GM12875 (cell line): ENCODE data around the gene RFWD3.
A peak's percentile ranks its signal among the peaks of the same experiment; 100 is the strongest.
"Not testable (repeated sequence)": the region's sequence is repeated elsewhere in the genome, so short reads cannot be mapped to it uniquely, and the experiment has no call there.

ENCODE experiments used
- H3K4me3 ChIP-seq: one replicate; pipeline ENCODE4 v1.5.1; 2011; ENCODE audit warnings: low read depth, low read length, control low read depth
- TF ChIP-seq, protein P1 (sequence below): IDR thresholded peaks from 2 replicates; pipeline ENCODE4 v1.5.1; 2011; ENCODE audit warnings: low read depth, mild to moderate bottlenecking, control low read depth, inconsistent platforms, low read length, moderate library complexity, borderline replicate concordance; ENCODE audit not compliant: insufficient read depth

Gene RFWD3

DNA sequence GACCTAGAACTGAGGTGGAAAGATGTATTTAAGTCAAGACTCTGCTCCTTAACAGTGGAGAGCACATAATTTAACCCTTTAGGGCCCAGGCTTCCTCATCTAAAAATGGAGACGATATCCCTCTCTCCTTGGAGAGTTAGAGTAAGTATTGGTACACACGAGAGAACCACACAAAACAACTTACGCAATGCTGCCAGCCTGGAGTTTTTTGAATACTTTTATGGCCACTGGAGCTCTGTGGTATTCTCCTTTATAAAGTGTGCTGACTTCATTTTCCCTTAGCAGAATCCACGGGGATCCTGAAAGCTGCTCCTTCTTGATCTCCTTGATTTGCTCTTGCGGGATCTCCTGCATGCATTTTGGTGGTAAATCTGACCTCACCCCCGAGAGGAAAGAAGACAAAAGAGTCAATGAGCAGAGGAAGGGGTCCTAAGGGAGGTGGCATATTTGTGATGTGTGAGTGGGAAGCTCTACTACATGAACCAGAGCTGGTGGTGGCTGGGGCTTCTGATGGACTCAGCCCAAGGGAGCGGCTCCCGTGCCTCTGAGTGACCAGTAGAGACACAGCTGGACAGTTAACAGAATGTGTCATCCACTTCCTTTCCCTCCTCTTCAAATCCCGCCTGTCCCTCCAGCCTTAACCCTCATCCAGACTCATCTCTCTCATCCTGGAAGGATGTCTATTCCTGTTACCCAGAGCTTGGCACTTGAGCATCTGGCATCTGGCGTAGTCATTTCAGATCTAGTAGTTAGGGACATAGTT, 24.6 kb upstream of the RFWD3 start:
- H3K4me3 ChIP-seq: no peak overlapping the region
- TF ChIP-seq, protein P1, sequence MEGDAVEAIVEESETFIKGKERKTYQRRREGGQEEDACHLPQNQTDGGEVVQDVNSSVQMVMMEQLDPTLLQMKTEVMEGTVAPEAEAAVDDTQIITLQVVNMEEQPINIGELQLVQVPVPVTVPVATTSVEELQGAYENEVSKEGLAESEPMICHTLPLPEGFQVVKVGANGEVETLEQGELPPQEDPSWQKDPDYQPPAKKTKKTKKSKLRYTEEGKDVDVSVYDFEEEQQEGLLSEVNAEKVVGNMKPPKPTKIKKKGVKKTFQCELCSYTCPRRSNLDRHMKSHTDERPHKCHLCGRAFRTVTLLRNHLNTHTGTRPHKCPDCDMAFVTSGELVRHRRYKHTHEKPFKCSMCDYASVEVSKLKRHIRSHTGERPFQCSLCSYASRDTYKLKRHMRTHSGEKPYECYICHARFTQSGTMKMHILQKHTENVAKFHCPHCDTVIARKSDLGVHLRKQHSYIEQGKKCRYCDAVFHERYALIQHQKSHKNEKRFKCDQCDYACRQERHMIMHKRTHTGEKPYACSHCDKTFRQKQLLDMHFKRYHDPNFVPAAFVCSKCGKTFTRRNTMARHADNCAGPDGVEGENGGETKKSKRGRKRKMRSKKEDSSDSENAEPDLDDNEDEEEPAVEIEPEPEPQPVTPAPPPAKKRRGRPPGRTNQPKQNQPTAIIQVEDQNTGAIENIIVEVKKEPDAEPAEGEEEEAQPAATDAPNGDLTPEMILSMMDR: no peak

DNA sequence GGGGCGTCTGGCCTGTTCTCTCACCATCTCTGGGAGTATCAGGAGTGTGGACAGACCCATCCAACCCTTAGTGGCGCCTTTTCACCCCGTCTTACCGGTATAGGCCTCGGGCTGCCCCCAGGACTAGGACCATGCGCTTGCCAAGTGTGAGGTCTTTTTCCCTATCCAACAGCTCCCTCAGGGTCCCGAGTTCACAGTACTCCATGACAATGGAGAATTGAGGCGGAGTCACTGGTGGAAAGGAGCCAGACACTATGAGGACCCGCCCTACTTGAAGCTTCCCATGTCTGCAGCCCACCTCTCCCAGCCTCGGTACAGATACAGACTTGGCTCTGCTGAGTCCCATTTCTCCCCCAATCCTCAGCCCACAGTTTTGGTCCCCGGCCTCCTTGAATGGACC, 15.9 kb upstream of the RFWD3 start:
- H3K4me3 ChIP-seq: no peak overlapping the region
- TF ChIP-seq, protein P1: no peak

DNA sequence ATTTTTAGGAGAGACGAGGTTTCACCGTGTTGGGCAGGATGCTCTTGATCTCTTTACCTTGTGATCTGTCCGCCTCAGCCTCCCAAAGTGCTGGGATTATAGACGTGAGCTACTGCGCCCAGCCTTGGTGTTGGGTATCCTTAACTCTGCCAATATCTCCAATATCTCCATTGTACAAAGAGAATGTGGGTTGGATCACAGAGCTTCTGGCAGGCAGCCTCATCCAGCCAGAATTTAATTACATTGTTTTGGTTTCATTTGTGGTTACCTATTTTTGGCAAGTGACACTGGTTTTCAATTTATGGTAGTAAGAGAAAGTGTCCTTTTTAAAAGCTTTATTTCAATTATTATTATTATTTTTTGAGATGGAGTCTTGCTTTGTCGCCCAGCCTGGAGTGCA, 14.0 kb upstream of the RFWD3 start:
- TF ChIP-seq, protein P1: no peak
- H3K4me3 ChIP-seq: no peak overlapping the region

DNA sequence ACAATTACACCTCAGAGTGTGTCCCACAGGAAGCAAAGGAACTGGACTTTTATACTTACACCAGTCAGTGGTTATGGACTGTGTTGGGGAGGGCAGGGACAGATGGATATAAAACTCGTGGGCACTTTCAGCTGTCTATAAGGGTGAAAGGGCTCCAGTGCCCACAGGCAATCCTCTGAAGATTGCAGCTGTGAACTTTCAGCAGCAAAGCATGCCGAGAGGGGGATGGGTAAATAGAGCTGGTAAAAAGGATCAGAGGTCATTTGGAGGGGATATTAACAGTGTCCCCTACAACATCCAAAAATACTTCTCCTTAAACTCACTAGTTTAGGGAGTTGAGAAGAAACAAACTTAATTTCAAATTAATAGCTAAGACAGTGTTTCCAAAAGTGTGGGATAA, 13.3 kb upstream of the RFWD3 start:
- no peak overlapping the region for H3K4me3 ChIP-seq

DNA sequence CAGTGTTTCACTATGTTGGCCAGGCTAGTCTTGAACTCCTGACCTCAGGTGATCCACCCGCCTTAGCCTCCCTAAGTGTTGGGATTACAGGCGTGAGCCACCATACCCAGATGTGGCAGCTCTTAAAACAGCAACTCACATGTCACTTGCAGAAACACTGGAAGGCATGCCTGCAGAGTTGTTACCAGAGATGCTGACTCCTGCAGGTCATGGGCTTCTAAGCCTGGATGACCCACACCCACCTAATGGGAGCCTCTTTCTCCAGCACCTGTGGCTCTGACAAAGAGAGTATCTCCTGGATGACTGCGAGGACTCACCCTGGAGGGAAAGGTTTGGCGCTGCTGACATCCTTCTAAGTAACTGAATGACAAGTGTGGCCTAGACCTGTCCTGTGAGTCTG, 11.2 kb upstream of the RFWD3 start:
- H3K4me3 ChIP-seq: no peak overlapping the region
- TF ChIP-seq, protein P1: no peak

More for the DNA sequence above, 13.3 kb upstream of the RFWD3 start:
- TF ChIP-seq, protein P1: no peak

DNA sequence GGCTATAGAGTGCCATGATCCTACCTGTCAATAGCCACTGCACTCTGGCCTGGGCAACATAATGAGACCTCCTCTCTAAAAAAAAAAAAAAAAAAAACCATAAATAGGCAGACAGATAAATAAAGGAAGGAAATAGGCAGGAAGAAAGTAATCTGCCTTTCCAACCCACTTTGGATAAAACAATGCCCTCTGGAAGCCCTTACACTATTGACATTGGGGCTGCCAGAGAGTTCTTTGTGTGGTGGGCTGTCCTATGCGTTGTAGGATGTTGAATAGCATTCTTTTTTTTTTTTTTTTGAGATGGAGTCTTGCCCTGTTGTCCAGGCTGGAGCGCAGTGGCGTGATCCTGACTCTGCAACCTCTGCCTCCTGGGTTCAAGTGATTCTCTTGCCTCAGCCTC, 7.2 kb upstream of the RFWD3 start:
- TF ChIP-seq, protein P1: no peak
- no peak overlapping the region for H3K4me3 ChIP-seq

DNA sequence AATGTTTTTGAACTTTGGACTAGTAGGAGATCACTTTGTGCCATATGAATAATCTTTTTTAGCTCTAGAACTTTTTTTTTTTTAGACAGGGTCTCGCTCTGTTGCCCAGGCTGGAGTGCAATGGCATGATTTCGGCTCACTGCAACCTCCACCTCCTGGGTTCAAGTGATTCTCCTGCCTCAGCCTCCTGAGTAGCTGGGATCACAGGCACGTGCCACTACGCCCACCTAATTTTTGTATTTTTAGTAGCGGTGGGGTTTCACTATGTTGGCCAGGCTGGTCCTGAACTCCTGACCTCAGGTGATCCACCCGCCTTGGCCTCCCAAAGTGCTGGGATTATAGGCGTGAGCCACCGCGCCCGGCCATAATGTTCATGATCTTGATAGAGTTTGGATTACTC, 2.2 kb upstream of the RFWD3 start:
- H3K4me3 ChIP-seq: not testable (repeated sequence)

DNA sequence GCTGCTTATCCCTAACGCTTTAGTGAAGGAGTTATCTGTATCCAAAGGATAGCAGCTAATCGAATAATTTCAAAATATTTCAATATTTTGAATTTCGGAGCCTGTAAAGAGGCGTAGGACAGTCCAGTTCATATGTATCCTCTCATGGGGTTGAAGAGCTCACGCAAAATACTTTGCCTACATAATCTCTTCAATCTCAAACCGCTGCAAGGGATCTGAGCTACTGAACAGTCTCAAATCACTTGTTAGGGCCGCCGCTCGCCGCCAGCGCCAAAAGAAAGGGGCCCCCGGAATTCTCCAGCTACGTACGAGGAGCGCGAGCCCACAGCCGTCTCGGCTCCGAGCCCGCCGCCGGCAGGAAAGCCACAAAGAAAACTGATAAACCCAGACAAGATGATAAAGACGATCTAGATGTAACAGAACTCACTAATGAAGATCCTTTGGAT, 601 bp upstream of the RFWD3 start:
- TF ChIP-seq, protein P1: no peak
- peak overlapping the region; percentile 44 for H3K4me3 ChIP-seq
